ENCODE data around the gene BCAT1.
"Not testable (repeated sequence)": the region's sequence is repeated elsewhere in the genome, so short reads cannot be mapped to it uniquely, and the experiment has no call there.

Gene BCAT1

DNA sequence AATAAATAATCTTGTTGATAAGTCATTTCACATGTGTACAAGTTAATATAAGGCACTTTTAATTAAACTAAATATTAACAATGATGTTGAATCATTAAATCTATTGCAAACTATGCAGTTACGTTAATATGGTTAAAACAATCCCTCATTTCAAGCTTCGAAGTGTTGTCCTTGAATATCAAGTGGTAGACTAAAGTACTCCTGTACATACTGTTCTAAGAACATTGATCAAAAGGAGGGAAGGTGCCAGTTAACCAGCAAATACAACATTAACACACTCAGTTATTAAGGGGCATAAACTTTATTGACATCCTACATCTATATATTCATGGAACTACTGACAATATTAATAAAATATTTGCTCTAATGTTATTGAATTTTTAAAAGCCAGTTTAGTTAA is 8.7 kb downstream of the BCAT1 start:
- DNase-seq (ENCODE audit: low read depth), result no peak
- TF ChIP-seq, protein P1, sequence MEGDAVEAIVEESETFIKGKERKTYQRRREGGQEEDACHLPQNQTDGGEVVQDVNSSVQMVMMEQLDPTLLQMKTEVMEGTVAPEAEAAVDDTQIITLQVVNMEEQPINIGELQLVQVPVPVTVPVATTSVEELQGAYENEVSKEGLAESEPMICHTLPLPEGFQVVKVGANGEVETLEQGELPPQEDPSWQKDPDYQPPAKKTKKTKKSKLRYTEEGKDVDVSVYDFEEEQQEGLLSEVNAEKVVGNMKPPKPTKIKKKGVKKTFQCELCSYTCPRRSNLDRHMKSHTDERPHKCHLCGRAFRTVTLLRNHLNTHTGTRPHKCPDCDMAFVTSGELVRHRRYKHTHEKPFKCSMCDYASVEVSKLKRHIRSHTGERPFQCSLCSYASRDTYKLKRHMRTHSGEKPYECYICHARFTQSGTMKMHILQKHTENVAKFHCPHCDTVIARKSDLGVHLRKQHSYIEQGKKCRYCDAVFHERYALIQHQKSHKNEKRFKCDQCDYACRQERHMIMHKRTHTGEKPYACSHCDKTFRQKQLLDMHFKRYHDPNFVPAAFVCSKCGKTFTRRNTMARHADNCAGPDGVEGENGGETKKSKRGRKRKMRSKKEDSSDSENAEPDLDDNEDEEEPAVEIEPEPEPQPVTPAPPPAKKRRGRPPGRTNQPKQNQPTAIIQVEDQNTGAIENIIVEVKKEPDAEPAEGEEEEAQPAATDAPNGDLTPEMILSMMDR (conservative IDR thresholded peaks at IDR 0.05; ENCODE audit: control insufficient read depth, insufficient read depth, low read depth, low read length), result no peak
- H3K4me3 ChIP-seq (ENCODE audit: control insufficient read depth, low read depth, low read length), result no peak overlapping the region

DNA sequence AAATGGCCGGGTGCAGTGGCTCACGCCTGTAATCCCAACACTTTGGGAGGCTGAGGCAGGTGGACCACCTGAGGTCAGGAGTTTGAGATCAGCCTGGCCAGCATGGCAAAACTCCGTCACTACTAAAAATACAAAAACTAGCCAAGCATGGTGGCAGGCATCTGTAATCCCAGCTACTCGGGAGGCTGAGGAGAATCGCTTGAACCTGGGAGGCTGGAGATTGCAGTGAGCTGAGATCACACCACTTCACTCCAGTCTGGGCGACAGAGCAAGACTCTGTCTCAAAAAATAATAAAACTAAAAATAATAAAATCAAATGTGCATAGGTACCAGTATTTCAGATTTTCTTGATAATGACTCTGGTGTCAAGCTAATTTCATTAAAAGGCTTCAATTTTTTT is 9.3 kb downstream of the BCAT1 start:
- H3K4me3 ChIP-seq (ENCODE audit: control insufficient read depth, low read depth, low read length); DNase-seq (ENCODE audit: low read depth): not testable (repeated sequence)

DNA sequence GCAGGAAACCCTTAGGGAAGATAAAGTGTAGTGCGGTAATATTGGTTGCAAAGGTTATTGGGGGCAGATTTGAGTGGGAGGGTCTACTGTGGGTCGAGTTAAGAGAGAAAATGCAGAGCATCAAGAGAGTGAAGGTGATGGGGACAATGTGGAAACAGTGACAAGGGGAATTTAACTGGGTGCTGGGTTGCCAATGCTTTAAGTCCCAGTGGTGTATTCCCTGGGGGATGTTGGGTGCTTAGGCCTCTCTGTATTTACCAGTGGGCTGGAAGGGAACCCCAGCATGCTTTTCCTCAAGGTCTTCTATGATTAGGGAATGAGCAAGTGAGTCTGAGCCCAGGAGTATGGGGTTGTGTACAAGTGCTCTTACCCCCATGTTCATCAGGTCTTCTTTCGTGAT is 10.6 kb downstream of the BCAT1 start:
- DNase-seq (ENCODE audit: low read depth), result no peak
- TF ChIP-seq, protein P1 (conservative IDR thresholded peaks at IDR 0.05; ENCODE audit: control insufficient read depth, insufficient read depth, low read depth, low read length), result no peak
- H3K4me3 ChIP-seq (ENCODE audit: control insufficient read depth, low read depth, low read length), result no peak overlapping the region

DNA sequence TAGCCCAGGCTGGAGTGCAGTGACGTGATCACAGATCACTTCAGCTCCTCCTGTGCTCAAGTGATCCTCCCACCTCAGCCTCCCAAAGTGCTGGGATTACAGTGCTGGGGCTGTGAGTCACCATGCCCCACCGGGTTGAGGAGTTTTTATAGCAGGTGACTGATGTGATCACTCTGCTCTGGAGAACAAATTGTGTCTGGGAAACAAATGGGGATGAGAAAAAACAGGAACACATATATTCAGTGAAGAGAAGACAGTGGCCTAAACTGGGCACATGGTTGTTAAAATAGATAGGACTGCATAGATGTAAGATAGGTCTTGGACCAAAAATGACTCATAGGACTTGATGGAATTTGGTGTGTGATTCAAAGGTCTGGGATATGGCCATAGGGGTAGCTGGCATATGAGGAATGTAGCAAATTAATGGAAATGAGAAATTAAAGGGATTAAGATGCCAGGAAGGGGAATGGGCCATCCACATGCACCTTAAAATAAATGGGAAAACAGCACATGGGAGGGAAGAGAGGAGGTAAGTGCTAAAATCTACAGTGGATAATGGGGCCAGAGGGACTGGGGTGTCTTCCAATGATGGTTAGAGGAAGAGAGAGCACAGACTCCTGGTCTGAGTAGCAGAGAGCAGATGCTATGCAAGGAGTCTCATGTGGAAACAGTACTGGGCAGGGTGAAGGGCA is 11.2 kb downstream of the BCAT1 start:
- no peak overlapping the region for H3K4me3 ChIP-seq (ENCODE audit: control insufficient read depth, low read depth, low read length)
- TF ChIP-seq, protein P1 (conservative IDR thresholded peaks at IDR 0.05; ENCODE audit: control insufficient read depth, insufficient read depth, low read depth, low read length), result no peak
- DNase-seq (ENCODE audit: low read depth), result peak; percentile 64

DNA sequence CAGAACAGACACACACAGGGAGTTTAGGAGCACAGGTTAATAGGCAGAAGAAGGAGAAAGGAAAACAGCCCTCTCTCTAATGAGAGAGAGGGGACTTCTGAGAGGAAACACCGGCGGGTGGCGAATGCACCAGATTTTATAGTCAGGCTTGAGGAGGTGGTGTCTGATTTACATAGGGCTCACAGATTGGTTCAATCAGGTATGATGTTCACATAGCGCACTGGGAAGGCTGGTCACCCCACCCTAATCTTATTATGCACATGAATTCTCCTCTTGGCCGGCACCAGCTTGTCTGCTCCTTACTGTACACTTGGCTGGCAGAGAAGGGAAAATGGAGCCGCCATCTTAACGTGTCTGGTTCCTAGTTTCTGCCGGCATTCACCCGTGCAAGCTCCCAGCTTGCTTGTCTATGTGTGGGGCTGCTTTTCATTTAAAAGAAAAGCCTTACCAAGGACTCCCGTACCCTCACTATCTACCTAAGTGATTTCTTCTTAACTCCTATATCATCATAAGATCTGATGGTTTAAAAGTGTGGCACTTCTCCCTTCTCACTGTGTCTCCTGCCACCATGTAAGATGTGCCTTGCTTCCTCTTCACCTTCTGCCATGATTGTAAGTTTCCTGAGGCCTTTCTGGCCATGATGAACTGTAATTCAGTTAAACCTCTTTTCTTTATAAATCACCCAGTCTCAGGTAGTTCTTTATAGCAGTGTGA is 15.1 kb downstream of the BCAT1 start:
- no peak for DNase-seq (ENCODE audit: low read depth)
- no peak overlapping the region for H3K4me3 ChIP-seq (ENCODE audit: control insufficient read depth, low read depth, low read length)
- TF ChIP-seq, protein P1 (conservative IDR thresholded peaks at IDR 0.05; ENCODE audit: control insufficient read depth, insufficient read depth, low read depth, low read length), result no peak

DNA sequence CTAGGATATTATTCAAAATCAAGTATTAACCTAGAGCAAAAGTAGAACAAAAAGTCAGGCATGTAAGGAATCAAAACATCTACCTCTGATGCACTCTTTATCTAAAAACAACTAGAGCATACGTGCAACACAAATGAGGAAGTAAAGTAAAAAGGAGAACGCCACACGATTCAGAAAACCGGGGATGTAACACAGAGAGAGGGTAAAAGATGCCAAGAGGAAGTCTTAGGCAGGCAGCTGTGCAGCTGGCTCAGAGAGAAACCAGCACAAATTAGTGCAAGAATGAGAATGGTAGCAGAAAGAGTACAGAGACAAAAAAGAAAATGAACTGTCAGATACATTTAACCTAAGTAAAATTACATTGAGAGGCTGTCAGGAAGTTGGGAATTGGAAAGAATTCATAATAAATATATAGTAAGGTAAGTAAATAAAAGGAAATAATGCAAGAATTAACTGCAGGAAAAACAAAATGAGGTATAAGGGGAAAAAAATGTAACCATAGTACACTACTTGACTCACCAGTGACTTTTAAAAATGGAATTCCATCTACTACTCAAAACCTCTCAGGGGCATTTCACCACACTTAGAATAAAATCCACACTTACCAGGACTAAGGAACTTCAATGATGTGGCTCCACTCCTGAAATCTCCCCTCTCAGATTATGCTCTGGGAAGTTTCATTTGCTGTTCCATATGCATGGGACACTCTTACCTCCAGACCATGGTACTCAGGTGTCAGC is 17.1 kb downstream of the BCAT1 start:
- TF ChIP-seq, protein P1 (conservative IDR thresholded peaks at IDR 0.05; ENCODE audit: control insufficient read depth, insufficient read depth, low read depth, low read length), result no peak
- DNase-seq (ENCODE audit: low read depth), result no peak
- H3K4me3 ChIP-seq (ENCODE audit: control insufficient read depth, low read depth, low read length), result no peak overlapping the region

DNA sequence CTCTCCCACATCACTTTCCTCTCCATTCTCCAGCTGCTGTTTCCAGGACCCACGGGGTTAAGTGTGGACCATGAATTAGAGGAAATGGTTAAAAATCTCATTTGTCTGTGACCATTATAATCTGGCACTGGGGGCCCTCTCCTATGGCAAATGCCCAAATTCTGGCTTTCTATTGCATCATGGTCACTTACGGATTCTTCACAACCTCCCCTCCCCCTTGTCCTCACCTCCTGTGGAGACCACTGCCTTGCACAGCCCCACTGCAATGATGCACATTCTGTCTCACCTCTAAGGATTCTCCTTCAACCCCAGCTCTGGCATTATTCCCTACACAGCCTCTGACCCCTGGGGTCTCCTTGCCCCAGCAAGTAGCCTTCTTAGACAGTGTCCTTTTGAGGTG is 18.9 kb downstream of the BCAT1 start:
- DNase-seq (ENCODE audit: low read depth), result no peak
- TF ChIP-seq, protein P1 (conservative IDR thresholded peaks at IDR 0.05; ENCODE audit: control insufficient read depth, insufficient read depth, low read depth, low read length), result no peak
- H3K4me3 ChIP-seq (ENCODE audit: control insufficient read depth, low read depth, low read length), result no peak overlapping the region

DNA sequence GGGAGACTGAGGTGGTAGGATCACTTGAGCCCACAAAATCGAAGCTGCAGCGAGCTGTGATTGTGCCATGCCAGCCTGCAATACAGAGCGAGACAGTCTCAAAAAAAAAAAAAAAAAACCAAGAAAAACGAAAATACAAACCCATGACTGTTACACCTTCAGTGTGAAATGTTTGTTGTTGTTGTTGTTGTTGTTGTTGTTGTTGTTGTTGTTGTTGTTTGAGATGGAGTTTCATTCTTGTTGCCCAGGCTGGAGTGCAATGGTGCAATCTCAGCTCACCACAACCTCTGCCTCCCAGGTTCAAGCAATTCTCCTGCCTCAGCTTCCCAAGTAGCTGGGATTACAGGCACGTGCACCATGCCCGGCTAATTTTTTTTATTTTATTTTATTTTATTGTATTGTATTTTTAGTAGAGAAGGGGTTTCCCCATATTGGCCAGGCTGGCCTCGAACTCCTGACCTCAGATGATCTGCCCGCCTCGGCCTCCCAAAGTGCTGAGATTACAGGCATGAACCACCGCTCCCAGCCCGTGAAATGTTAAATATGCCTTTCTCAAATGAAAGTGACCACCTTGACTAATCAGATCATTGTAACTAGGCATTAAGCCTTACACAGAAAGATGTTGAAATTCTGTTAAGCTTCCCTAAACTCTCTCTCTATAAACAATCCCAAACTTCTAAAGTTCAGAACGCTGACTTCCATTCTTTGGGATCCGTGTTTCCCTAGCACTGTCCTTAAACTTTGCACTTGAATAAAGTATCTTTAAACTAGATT is 20.2 kb downstream of the BCAT1 start:
- H3K4me3 ChIP-seq (ENCODE audit: control insufficient read depth, low read depth, low read length); DNase-seq (ENCODE audit: low read depth): not testable (repeated sequence)
